ENCODE results near the gene HNRNPUL2. TPM values are rescaled to one million over a fixed set of nuclear protein-coding genes. Genes with fewer than 3 reads are reported as not detected.
A peak's percentile ranks its signal among the peaks of the same experiment; 100 is the strongest.
"Not testable (repeated sequence)": the region's sequence is repeated elsewhere in the genome, so short reads cannot be mapped to it uniquely, and the experiment has no call there.

Gene HNRNPUL2
- total and polyA plus RNA-seq, 2 experiments from 2014 or later = 3.7 to 15.4 TPM

GRCh38 chr11:62771144-62772021, 44.1 kb upstream of the HNRNPUL2 start, which contains the start of gene TAF6L:
TAF6L (plus strand) TSS chr11:62771396; CDS start chr11:62775784, 4,388 bp downstream.
- DNase-seq (ENCODE audit: low spot score) = peak; percentile 99
- Histone ChIP-seq H3K4me3 (peak within 1 kb of the TSS; percentile 71), H3K9me2 (replicated peaks; ENCODE audit: insufficient read depth) (no peaks in the 10 kb centered on the region), H3K4me1 (ENCODE audit: insufficient read depth) (peaks cover 17% of the 10 kb centered on the region), H3K9me3 (ENCODE audit: low read depth) (no peaks in the 10 kb centered on the region), H3K4me2 (peak within 1 kb of the TSS; percentile 80), H3K36me3 (replicated peaks; ENCODE audit: insufficient read depth, low read depth) (no peaks in the 10 kb centered on the region), H3K79me2 (peaks cover 24% of the 10 kb centered on the region), H2AFZ (peak within 1 kb of the TSS; percentile 57), H3K27me3 (no peaks in the 10 kb centered on the region), H3K27ac (peak within 1 kb of the TSS; percentile 96), H4K20me1 (ENCODE audit: insufficient read depth, poor library complexity, severe bottlenecking) (no peaks in the 10 kb centered on the region)
- TF ChIP-seq CTCF (IDR thresholded peaks at IDR 0.05; ENCODE audit: poor library complexity) = no peak
- 4% methylated on average over 32 of the region's 60 CpGs for WGBS (ENCODE audit: low lambda C conversion rate, missing lambda C conversion rate)

- peak; percentile 32 for DNase-seq (ENCODE audit: low spot score)
- H3K79me2 ChIP-seq = peaks cover 24% of the 10 kb centered on the region
- H3K4me3 ChIP-seq = peak overlapping the region; percentile 31
- H3K27ac ChIP-seq = peak overlapping the region; percentile 96
- no peaks in the 10 kb centered on the region for H3K9me2 ChIP-seq (replicated peaks; ENCODE audit: insufficient read depth)
- H3K4me1 ChIP-seq (ENCODE audit: insufficient read depth) = peaks cover 17% of the 10 kb centered on the region
- no peaks in the 10 kb centered on the region for H3K36me3 ChIP-seq (replicated peaks; ENCODE audit: insufficient read depth, low read depth)
- H3K9me3 ChIP-seq (ENCODE audit: low read depth) = no peaks in the 10 kb centered on the region
- H3K27me3 ChIP-seq = no peaks in the 10 kb centered on the region
- 15% methylated on average over 18 of the region's 18 CpGs for WGBS (ENCODE audit: low lambda C conversion rate, missing lambda C conversion rate)
- H4K20me1 ChIP-seq (ENCODE audit: insufficient read depth, poor library complexity, severe bottlenecking) = no peaks in the 10 kb centered on the region
- H3K4me2 ChIP-seq = peak overlapping the region; percentile 80
- TF ChIP-seq CTCF (IDR thresholded peaks at IDR 0.05; ENCODE audit: poor library complexity) (no peak), EZH2phosphoT487 (IDR thresholded peaks at IDR 0.05; ENCODE audit: low read depth, severe bottlenecking, unreplicated experiment) (no peak), EZH2 (IDR thresholded peaks at IDR 0.05; ENCODE audit: borderline replicate concordance) (no peak)
- peak overlapping the region; percentile 52 for H2AFZ ChIP-seq
Observed at GRCh38 chr11:62770778-62771143, 43.5 kb upstream of the HNRNPUL2 start.

- 46% methylated on average over 9 of the region's 9 CpGs for WGBS (ENCODE audit: low lambda C conversion rate, missing lambda C conversion rate)
- H3K4me1 ChIP-seq (ENCODE audit: insufficient read depth); H4K20me1 ChIP-seq (ENCODE audit: insufficient read depth, poor library complexity, severe bottlenecking); H3K9me2 ChIP-seq (replicated peaks; ENCODE audit: insufficient read depth); H3K27me3 ChIP-seq; DNase-seq (ENCODE audit: low spot score); H3K9me3 ChIP-seq (ENCODE audit: low read depth); H3K36me3 ChIP-seq (replicated peaks; ENCODE audit: insufficient read depth, low read depth): not testable (repeated sequence)
- Histone ChIP-seq H3K4me3 (peak overlapping the region; percentile 23), H3K4me2 (peak overlapping the region; percentile 86), H2AFZ (peak overlapping the region; percentile 64), H3K27ac (peak overlapping the region; percentile 63), H3K79me2 (peaks cover 21% of the 10 kb centered on the region)
Observed at GRCh38 chr11:62760867-62761227, 33.6 kb upstream of the HNRNPUL2 start.

- 55% methylated on average over 9 of the region's 9 CpGs for whole genome bisulfite sequencing (ENCODE audit: low lambda C conversion rate, missing lambda C conversion rate)
- Histone ChIP-seq H3K27ac (no peak overlapping the region), H4K20me1 (ENCODE audit: insufficient read depth, poor library complexity, severe bottlenecking) (no peaks in the 10 kb centered on the region), H3K4me2 (no peak overlapping the region), H3K9me3 (ENCODE audit: low read depth) (no peaks in the 10 kb centered on the region), H3K36me3 (replicated peaks; ENCODE audit: insufficient read depth, low read depth) (no peaks in the 10 kb centered on the region), H3K9me2 (replicated peaks; ENCODE audit: insufficient read depth) (no peaks in the 10 kb centered on the region), H3K79me2 (peaks cover 14% of the 10 kb centered on the region), H3K27me3 (no peaks in the 10 kb centered on the region), H3K4me3 (no peak overlapping the region), H3K4me1 (ENCODE audit: insufficient read depth) (peaks cover 10% of the 10 kb centered on the region), H2AFZ (no peak overlapping the region)
- TF ChIP-seq CTCF (IDR thresholded peaks at IDR 0.05; ENCODE audit: poor library complexity) (no peak), EZH2phosphoT487 (IDR thresholded peaks at IDR 0.05; ENCODE audit: low read depth, severe bottlenecking, unreplicated experiment) (no peak), EZH2 (IDR thresholded peaks at IDR 0.05; ENCODE audit: borderline replicate concordance) (no peak)
- DNase-seq (ENCODE audit: low spot score) = no peak
Observed at GRCh38 chr11:62757846-62758788, 30.9 kb upstream of the HNRNPUL2 start.
